Progenitor cell of endocrine pancreas (in vitro differentiated cells): ENCODE measurements around the gene PGR. TPM values are rescaled to one million over a fixed set of nuclear protein-coding genes. Genes with fewer than 3 reads are reported as not detected.

ENCODE experiments used
- DNase-seq: peaks from one replicate; pipeline ENCODE4 v3.0.0; 2021; ENCODE audit warnings: low spot score; ENCODE audit not compliant: unreplicated experiment
- H3K27ac Mint-ChIP-seq: 2 replicates; pipeline ENCODE4 v1.8.0; 2021; ENCODE audit warnings: mild to moderate bottlenecking, moderate library complexity, mixed read lengths
- H3K27me3 Mint-ChIP-seq: 2 replicates; pipeline ENCODE4 v1.8.0; 2021; ENCODE audit warnings: mixed read lengths
- H3K36me3 Mint-ChIP-seq: 2 replicates; pipeline ENCODE4 v1.8.0; 2022; ENCODE audit warnings: mixed read lengths; ENCODE audit not compliant: insufficient read depth
- H3K4me1 Mint-ChIP-seq: 2 replicates; pipeline ENCODE4 v1.8.0; 2021; ENCODE audit warnings: low read depth, mixed read lengths
- H3K4me3 Mint-ChIP-seq: 2 replicates; pipeline ENCODE4 v1.8.0; 2021; ENCODE audit warnings: low read depth, mild to moderate bottlenecking, moderate library complexity, mixed read lengths
- H3K9me3 Mint-ChIP-seq: 2 replicates; pipeline ENCODE4 v1.8.0; 2021; ENCODE audit warnings: low read depth, mixed read lengths
- CTCF ChIP-seq: fragments of 200-600 bp; sonication (generic); IDR thresholded peaks from one replicate; pipeline ENCODE4 v1.5.0; 2021; ENCODE audit warnings: antibody characterized with exemption, mild to moderate bottlenecking; ENCODE audit not compliant: unreplicated experiment
- long read RNA-seq: library from polyadenylated mRNA; unstranded; transcript quantifications from one replicate; pipeline ENCODE4 v2.0.0, GENCODE V29; 2020
- total RNA-seq: library from RNA; stranded (reverse); gene quantifications from 2 replicates; pipeline ENCODE4 v1.2.1, GENCODE V29; 2021

The PGR gene
- total RNA-seq: not detected in 2 replicates
- long read RNA-seq: 0 reads

DNA sequence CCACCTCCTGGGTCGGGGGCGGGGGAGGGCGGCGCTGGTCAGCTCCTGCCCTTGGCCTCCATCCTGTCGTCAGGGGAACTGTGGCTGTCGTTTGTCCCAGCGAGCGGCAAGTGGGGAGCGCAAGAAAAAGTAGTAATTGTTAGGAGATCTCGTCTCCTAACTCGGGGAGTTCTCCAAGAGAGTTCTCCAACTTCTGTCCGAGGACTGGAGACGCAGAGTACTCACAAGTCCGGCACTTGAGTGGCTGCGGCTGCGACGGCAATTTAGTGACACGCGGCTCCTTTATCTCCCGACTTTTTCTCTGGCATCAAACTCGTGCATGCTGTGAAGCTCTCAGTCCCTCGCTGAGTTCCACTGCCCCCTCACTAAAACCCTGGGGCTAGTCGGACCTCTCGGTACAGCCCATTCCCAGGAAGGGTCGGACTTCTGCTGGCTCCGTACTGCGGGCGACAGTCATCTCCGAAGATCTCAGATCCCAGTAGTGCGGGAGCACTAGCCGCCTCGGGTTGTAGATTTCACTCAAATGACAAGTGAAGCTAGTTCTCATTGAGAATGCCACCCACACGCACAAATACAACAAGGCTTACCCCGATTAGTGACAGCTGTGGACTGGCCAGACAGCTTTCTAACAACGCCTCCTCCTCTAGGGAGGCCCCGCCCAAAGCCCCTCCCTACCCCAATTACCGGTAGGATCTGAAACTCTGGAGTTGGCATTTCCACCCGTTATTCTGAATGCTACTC is at the start of gene PGR:
TSS of gene PGR (minus strand) at position 611 of the 741 bp plus-strand sequence. CDS start 743 bp downstream, outside the sequence.
- TF ChIP-seq CTCF: no peak
- DNase-seq: peak; percentile 8
- Mint-ChIP-seq H3K36me3 (no peaks in the 10 kb centered on the region), H3K27ac (no peak within 1 kb of the TSS), H3K27me3 (peaks cover 82% of the 10 kb centered on the region), H3K9me3 (no peaks in the 10 kb centered on the region), H3K4me1 (peaks cover 6% of the 10 kb centered on the region), H3K4me3 (peak within 1 kb of the TSS; percentile 46)

DNA sequence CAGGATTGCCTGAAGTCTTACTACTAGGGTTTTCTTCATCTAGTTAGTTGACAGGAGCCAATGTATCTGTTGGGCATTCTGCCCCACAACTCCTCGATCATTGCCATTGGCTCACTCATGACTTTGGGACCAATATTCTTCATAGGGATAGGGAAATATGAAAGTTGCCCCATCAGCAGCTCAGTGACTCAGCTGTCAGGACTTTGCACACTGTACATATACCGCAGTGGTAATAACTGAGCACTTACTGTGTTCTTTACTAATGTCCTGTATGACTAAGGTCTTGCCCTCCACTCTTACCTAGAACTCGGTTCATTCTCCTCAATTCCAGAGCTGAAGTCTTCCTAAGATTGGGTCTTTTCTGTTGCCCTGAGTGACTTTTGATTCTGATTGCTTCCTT is 46.8 kb upstream of the PGR start:
- H3K36me3 Mint-ChIP-seq: no peaks in the 10 kb centered on the region
- H3K27me3 Mint-ChIP-seq: no peaks in the 10 kb centered on the region
- H3K4me1 Mint-ChIP-seq: peaks cover 2% of the 10 kb centered on the region
- H3K27ac Mint-ChIP-seq: no peak overlapping the region
- H3K4me3 Mint-ChIP-seq: no peak overlapping the region
- DNase-seq: no peak
- no peaks in the 10 kb centered on the region for H3K9me3 Mint-ChIP-seq
- TF ChIP-seq CTCF: no peak

- DNase-seq: no peak
- Mint-ChIP-seq H3K36me3 (no peaks in the 10 kb centered on the region), H3K27me3 (no peaks in the 10 kb centered on the region), H3K27ac (no peak overlapping the region), H3K4me3 (no peak overlapping the region), H3K4me1 (no peaks in the 10 kb centered on the region), H3K9me3 (no peaks in the 10 kb centered on the region)
- no peak for TF ChIP-seq CTCF
Measured at GRCh38 chr11:101169944-101170343, 40.3 kb upstream of the PGR start.

DNA sequence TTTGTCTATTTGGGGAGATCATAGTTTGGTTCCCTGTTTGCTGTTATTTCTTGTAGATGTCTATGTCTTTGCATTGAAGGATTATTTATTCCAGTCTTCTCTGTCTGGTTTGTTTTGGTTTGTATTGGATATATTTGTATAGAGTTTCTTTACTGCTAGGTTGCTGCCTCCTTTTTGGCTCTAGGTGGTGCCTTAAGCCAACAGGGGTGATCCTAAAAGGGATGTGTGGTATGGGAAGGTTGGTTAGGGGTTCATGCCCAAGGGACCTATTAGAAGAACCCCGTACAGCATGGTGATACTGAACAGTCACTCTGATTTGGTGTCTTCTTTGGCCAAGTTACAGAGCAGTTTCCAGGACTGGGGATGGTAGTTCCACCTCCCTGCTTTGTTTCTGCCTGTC is 36.4 kb upstream of the PGR start:
- no peaks in the 10 kb centered on the region for H3K4me1 Mint-ChIP-seq
- no peak overlapping the region for H3K4me3 Mint-ChIP-seq
- no peak for TF ChIP-seq CTCF
- no peak overlapping the region for H3K27ac Mint-ChIP-seq
- no peaks in the 10 kb centered on the region for H3K36me3 Mint-ChIP-seq
- H3K27me3 Mint-ChIP-seq: no peaks in the 10 kb centered on the region
- DNase-seq: no peak
- peaks cover 3% of the 10 kb centered on the region for H3K9me3 Mint-ChIP-seq

- Mint-ChIP-seq H3K9me3 (peaks cover 29% of the 10 kb centered on the region), H3K36me3 (no peaks in the 10 kb centered on the region), H3K27me3 (no peaks in the 10 kb centered on the region), H3K4me1 (no peaks in the 10 kb centered on the region), H3K27ac (no peak overlapping the region), H3K4me3 (no peak overlapping the region)
- no peak for DNase-seq
- no peak for TF ChIP-seq CTCF
Measured at GRCh38 chr11:101158119-101158518, 28.5 kb upstream of the PGR start.
